ENCODE measurements around the gene TAF4. TPM values are rescaled to one million over a fixed set of nuclear protein-coding genes. Genes with fewer than 3 reads are reported as not detected.

Gene TAF4
- total RNA-seq, 1 experiment from 2014 or later = 21.0 TPM

GRCh38 chr20:62018437-62019143 is 47.1 kb downstream of the TAF4 start:
- Histone ChIP-seq H3K36me3 (ENCODE audit: control insufficient read depth, insufficient read depth, low read length) (no peaks in the 10 kb centered on the region), H3K9me3 (ENCODE audit: control insufficient read depth, insufficient read depth, low read depth, low read length) (no peaks in the 10 kb centered on the region), H3K4me3 (ENCODE audit: low read depth in 2 of 2, low read length in 2 of 2) (no peak overlapping the region), H3K27me3 (ENCODE audit: control insufficient read depth, insufficient read depth, low read length) (no peaks in the 10 kb centered on the region), H3K27ac (ENCODE audit: low read length) (no peak overlapping the region), H3K4me1 (ENCODE audit: control insufficient read depth, insufficient read depth, low read length) (no peaks in the 10 kb centered on the region)
- BruUV-seq (replicated peaks) = no TSS peak
- TF ChIP-seq SIN3A (IDR thresholded peaks at IDR 0.05; ENCODE audit: borderline replicate concordance, insufficient read depth, low read depth, low read length) = no peak
- no peak for TF ChIP-seq TCF7L2 (IDR thresholded peaks at IDR 0.05; ENCODE audit: low read depth, low read length)
- TF ChIP-seq CTCF (IDR thresholded peaks at IDR 0.05) = no peak
- TF ChIP-seq REST (IDR thresholded peaks at IDR 0.05; ENCODE audit: insufficient read depth in 1 of 2, low read depth in 2 of 2, low read length in 1 of 2) = no peak
- TF ChIP-seq POLR2AphosphoS5 (IDR thresholded peaks at IDR 0.05; ENCODE audit: low read depth, low read length) = no peak
- POLR2A ChIA-PET = no interaction called here
- intact Hi-C loops (cut with micrococcal nuclease; ENCODE audit: unreplicated experiment) (no loop called here), in situ Hi-C loops (cut with HindIII; ENCODE audit: low pct_unique_long_range_greater_than_20kb, low sequenced_read_pairs) (no loop called here)
- ATAC-seq (no peak), DNase-seq (ENCODE audit: low read depth, low spot score) (no peak)
- CTCF ChIA-PET = no interaction called here

GRCh38 chr20:62015540-62016288 is 50.0 kb downstream of the TAF4 start:
- H3K27me3 ChIP-seq (ENCODE audit: control insufficient read depth, insufficient read depth, low read length) = no peaks in the 10 kb centered on the region
- no peaks in the 10 kb centered on the region for H3K9me3 ChIP-seq (ENCODE audit: control insufficient read depth, insufficient read depth, low read depth, low read length)
- ChIA-PET POLR2A (no interaction called here), CTCF (no interaction called here)
- in situ Hi-C loops (cut with HindIII; ENCODE audit: low pct_unique_long_range_greater_than_20kb, low sequenced_read_pairs) = no loop called here
- H3K36me3 ChIP-seq (ENCODE audit: control insufficient read depth, insufficient read depth, low read length) = no peaks in the 10 kb centered on the region
- intact Hi-C loops (cut with micrococcal nuclease; ENCODE audit: unreplicated experiment) = no loop called here
- DNase-seq (ENCODE audit: low read depth, low spot score) (no peak), ATAC-seq (no peak)
- TF ChIP-seq REST (IDR thresholded peaks at IDR 0.05; ENCODE audit: insufficient read depth in 1 of 2, low read depth in 2 of 2, low read length in 1 of 2) = no peak
- no peak for TF ChIP-seq TCF7L2 (IDR thresholded peaks at IDR 0.05; ENCODE audit: low read depth, low read length)
- no peak for TF ChIP-seq CTCF (IDR thresholded peaks at IDR 0.05)
- no peak for TF ChIP-seq POLR2AphosphoS5 (IDR thresholded peaks at IDR 0.05; ENCODE audit: low read depth, low read length)
- no peak for TF ChIP-seq SIN3A (IDR thresholded peaks at IDR 0.05; ENCODE audit: borderline replicate concordance, insufficient read depth, low read depth, low read length)
- H3K4me3 ChIP-seq (ENCODE audit: low read depth in 2 of 2, low read length in 2 of 2) = no peak overlapping the region
- H3K4me1 ChIP-seq (ENCODE audit: control insufficient read depth, insufficient read depth, low read length) = no peaks in the 10 kb centered on the region; the same call in 1 of the 2 replicates
- no TSS peak for BruUV-seq (replicated peaks)
- H3K27ac ChIP-seq (ENCODE audit: low read length) = no peak overlapping the region

Data from Panc1 (cell line).